ENCODE data around the gene RAD51B.

DNA sequence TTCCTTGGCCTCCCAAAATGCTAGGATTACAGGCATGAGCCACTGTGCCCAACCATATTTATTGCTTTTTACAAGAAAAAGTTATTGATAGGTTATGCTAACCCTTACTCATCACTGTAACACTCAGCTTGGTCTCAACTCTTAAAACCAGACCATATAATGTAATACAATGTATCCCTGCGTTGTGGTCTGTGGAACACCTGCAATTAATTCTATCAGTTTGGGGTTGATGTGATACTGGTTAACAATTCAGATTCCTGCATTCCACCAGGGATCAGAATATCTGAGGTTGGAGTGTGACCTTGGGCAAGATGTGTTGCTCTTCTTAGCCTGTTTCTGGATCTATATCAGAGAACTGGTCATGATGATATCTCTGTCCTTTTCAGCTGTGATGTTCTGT is 419.0 kb downstream of the RAD51B start:
- TF ChIP-seq, protein P1, sequence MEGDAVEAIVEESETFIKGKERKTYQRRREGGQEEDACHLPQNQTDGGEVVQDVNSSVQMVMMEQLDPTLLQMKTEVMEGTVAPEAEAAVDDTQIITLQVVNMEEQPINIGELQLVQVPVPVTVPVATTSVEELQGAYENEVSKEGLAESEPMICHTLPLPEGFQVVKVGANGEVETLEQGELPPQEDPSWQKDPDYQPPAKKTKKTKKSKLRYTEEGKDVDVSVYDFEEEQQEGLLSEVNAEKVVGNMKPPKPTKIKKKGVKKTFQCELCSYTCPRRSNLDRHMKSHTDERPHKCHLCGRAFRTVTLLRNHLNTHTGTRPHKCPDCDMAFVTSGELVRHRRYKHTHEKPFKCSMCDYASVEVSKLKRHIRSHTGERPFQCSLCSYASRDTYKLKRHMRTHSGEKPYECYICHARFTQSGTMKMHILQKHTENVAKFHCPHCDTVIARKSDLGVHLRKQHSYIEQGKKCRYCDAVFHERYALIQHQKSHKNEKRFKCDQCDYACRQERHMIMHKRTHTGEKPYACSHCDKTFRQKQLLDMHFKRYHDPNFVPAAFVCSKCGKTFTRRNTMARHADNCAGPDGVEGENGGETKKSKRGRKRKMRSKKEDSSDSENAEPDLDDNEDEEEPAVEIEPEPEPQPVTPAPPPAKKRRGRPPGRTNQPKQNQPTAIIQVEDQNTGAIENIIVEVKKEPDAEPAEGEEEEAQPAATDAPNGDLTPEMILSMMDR (IDR thresholded peaks at IDR 0.05; ENCODE audit: insufficient read depth, low read length), result no peak
- no peak for TF ChIP-seq POLR2AphosphoS5 (IDR thresholded peaks at IDR 0.05; ENCODE audit: low read depth)
- TF ChIP-seq, protein P2, sequence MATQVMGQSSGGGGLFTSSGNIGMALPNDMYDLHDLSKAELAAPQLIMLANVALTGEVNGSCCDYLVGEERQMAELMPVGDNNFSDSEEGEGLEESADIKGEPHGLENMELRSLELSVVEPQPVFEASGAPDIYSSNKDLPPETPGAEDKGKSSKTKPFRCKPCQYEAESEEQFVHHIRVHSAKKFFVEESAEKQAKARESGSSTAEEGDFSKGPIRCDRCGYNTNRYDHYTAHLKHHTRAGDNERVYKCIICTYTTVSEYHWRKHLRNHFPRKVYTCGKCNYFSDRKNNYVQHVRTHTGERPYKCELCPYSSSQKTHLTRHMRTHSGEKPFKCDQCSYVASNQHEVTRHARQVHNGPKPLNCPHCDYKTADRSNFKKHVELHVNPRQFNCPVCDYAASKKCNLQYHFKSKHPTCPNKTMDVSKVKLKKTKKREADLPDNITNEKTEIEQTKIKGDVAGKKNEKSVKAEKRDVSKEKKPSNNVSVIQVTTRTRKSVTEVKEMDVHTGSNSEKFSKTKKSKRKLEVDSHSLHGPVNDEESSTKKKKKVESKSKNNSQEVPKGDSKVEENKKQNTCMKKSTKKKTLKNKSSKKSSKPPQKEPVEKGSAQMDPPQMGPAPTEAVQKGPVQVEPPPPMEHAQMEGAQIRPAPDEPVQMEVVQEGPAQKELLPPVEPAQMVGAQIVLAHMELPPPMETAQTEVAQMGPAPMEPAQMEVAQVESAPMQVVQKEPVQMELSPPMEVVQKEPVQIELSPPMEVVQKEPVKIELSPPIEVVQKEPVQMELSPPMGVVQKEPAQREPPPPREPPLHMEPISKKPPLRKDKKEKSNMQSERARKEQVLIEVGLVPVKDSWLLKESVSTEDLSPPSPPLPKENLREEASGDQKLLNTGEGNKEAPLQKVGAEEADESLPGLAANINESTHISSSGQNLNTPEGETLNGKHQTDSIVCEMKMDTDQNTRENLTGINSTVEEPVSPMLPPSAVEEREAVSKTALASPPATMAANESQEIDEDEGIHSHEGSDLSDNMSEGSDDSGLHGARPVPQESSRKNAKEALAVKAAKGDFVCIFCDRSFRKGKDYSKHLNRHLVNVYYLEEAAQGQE (IDR thresholded peaks at IDR 0.05; ENCODE audit: insufficient replicate concordance, low read depth), result no peak

All from HL-60 (cell line).